ENCODE measurements around the gene SMCO4. TPM values are rescaled to one million over a fixed set of nuclear protein-coding genes. Genes with fewer than 3 reads are reported as not detected.
"Not testable (repeated sequence)": the region's sequence is repeated elsewhere in the genome, so short reads cannot be mapped to it uniquely, and the experiment has no call there.

The SMCO4 gene
- total RNA-seq, 2 experiments from 2014 or later = 37.5 to 62.6 TPM

DNA sequence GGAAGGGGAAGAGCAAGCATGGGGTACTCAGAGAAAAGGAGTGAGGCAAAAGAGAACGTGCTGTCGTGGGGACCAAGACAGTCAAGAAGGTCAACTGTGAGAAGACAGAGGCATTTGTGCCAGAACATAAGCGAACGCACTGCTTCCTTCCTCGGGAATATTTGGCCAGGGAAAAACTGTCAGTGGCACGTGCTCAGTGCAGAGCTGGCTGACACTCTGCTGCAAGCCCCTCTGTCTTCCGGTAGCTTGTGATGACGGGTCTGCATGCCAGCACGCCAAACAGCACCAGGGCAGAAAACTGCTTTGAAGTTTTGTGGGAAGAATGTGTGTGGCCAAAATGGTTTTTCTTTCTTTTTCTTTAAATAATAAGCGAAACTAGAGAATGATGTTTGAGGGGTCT lies 60.6 kb downstream of the SMCO4 start:
- DNase-seq (no peak), ATAC-seq (no peak)
- no peaks in the 10 kb centered on the region for H3K9me3 Mint-ChIP-seq (ENCODE audit: low read depth)
- CTCF ChIA-PET = no interaction called here
- peaks cover 1% of the 10 kb centered on the region for H3K36me3 Mint-ChIP-seq
- H3K27me3 Mint-ChIP-seq = no peaks in the 10 kb centered on the region
- no peak overlapping the region for H3K27ac Mint-ChIP-seq
- no peaks in the 10 kb centered on the region for H3K4me1 Mint-ChIP-seq
- no peak overlapping the region for H3K4me3 Mint-ChIP-seq

DNA sequence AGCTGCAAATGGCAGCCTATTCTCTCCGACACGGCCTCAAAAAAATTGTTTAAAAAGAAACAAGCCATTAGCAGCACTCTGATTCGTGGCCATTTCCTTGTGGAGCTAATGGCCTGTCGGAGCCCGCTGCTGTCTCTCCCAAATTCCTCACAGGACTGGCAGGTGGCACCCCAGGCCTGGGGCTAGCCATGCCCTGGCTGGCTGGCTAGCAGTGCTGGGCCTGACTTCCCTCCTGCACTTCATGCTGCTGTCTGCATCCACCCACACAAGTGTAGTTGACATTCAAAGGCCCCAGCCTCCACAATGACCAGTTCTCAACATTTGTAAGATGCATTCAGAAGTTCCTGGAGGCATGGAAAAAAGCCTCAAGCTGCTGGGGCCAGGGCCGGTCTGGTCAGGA lies 61.5 kb downstream of the SMCO4 start:
- Mint-ChIP-seq H3K27ac (no peak overlapping the region), H3K4me1 (no peaks in the 10 kb centered on the region), H3K4me3 (no peak overlapping the region), H3K9me3 (ENCODE audit: low read depth) (no peaks in the 10 kb centered on the region), H3K27me3 (no peaks in the 10 kb centered on the region), H3K36me3 (peaks cover 1% of the 10 kb centered on the region)
- DNase-seq (no peak), ATAC-seq (no peak)
- CTCF ChIA-PET = no interaction called here

DNA sequence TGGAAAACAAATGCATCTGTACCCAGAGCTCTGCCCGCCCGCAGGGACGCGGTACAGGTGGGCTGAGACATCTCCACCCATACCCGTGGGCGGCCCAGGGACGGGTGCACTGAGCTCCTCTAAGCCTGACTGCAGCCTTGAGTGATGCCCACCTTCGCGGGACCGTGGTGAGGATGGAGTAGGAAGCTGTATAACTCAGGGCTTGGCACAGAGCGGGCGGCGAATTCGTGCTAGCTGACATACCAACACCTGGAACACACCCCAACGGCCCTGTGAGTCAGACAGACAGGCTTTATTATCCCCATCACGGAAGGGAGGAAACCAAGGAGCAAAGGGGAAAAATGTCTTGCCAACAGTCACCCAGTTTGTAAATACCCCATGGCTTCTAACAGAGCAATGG lies 61.9 kb downstream of the SMCO4 start:
- Mint-ChIP-seq H3K9me3 (ENCODE audit: low read depth) (no peaks in the 10 kb centered on the region), H3K27me3 (no peaks in the 10 kb centered on the region)

DNA sequence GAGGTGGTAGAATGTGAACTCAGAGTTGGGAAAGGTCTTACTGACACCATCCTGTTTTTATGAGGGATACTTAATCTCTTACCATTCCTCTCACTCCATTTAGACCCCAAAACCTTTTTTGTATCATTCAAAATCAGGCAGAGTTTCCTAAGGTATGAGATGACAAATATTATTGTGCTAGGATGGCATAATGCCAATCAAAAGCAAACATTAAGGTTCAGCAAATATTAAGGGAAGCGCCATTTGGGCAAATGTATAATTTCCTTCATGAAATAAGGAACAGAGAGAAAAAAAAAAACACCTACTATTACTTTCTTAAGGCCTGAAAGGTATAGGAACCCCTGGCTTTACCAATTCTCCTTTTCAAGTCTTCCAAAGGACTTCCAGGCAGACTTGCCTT lies 62.4 kb downstream of the SMCO4 start:
- Mint-ChIP-seq H3K27ac (no peak overlapping the region), H3K27me3 (no peaks in the 10 kb centered on the region), H3K9me3 (ENCODE audit: low read depth) (no peaks in the 10 kb centered on the region), H3K36me3 (peaks cover 1% of the 10 kb centered on the region), H3K4me1 (no peaks in the 10 kb centered on the region), H3K4me3 (no peak overlapping the region)
- no peak for DNase-seq
- ATAC-seq = no peak
- CTCF ChIA-PET = no interaction called here

More for the DNA sequence above, 61.9 kb downstream of the SMCO4 start:
- Mint-ChIP-seq H3K27ac (no peak overlapping the region), H3K4me1 (no peaks in the 10 kb centered on the region), H3K4me3 (no peak overlapping the region), H3K36me3 (peaks cover 1% of the 10 kb centered on the region)
- no peak for DNase-seq
- no peak for ATAC-seq
- CTCF ChIA-PET = no interaction called here

DNA sequence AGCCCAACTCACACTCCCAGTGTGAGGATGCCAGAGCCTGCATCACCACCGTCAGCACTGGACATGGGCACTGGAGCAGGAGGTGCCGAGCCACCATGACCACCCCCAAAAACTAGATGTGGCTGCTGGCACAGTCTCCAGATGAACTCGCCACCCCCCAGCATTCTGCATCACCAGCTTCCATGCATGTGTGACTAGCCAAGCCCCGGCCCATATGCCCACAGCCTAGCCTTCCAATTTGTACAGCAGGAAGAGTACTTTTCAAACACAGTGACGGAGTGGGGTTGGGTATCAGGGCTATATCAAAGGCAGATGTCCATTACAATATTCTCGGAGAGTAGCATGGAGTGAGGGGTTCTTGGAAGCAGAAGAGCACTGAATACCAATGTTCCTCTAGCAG lies 62.9 kb downstream of the SMCO4 start:
- H3K27me3 Mint-ChIP-seq = no peaks in the 10 kb centered on the region
- ATAC-seq = no peak
- no peak overlapping the region for H3K27ac Mint-ChIP-seq
- H3K4me1 Mint-ChIP-seq = no peaks in the 10 kb centered on the region
- CTCF ChIA-PET = no interaction called here
- H3K4me3 Mint-ChIP-seq = no peak overlapping the region
- DNase-seq = no peak
- peaks cover 1% of the 10 kb centered on the region for H3K36me3 Mint-ChIP-seq
- no peaks in the 10 kb centered on the region for H3K9me3 Mint-ChIP-seq (ENCODE audit: low read depth)

DNA sequence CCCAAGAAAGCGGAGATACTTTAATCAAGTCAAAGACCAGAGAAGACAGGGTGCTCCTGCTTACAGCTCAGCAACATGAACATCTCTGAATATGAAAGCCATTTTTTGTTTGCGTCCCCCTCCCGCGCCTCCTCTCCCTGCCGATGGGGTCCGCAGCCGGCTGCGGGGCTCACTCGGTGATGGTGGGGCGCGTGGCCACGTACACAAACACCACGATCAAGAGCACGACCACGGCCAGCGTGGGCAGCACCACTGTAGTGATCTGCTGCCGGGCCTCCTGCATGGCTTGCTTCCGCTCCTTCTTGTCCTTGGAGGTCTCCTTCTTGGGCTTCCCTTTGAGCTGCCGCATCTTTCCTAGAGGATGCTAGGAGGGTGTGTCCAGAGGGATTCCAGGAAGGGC lies 64.3 kb downstream of the SMCO4 start:
- H3K27ac Mint-ChIP-seq = no peak overlapping the region
- H3K4me3 Mint-ChIP-seq = no peak overlapping the region
- DNase-seq (no peak), ATAC-seq (no peak)
- CTCF ChIA-PET = no interaction called here
- no peaks in the 10 kb centered on the region for H3K27me3 Mint-ChIP-seq
- H3K4me1 Mint-ChIP-seq = no peaks in the 10 kb centered on the region
- H3K36me3 Mint-ChIP-seq = peaks cover 1% of the 10 kb centered on the region
- H3K9me3 Mint-ChIP-seq (ENCODE audit: low read depth) = no peaks in the 10 kb centered on the region

DNA sequence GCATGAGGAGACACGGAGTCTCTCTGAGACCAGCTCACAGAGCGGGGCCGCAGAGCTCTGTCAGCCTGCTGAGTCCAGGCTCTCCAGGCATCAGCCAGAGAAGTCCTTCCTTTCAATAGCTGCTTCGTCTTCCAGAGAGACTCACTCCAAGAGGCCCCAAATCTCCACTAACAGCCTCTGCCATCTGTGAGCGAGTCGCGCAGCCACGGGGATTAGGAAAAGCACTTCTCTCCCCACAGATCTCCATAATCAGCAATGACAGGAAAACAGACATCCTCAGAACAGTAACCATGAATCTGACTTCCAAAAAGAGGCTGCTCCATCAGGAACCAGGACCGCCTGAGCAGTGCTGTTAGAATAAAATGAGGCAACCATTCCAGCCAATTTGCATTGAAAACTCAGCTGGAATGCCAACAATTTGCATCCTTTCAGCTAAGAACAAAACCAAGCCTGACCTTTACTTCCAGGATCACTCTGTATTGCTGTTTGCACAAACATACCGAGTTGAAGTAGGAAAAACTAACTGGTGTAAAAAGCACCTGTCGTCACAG lies 65.4 kb downstream of the SMCO4 start:
- ATAC-seq (no peak), DNase-seq (no peak)
- Mint-ChIP-seq H3K27me3 (no peaks in the 10 kb centered on the region), H3K4me3 (no peak overlapping the region), H3K9me3 (ENCODE audit: low read depth) (no peaks in the 10 kb centered on the region), H3K4me1 (no peaks in the 10 kb centered on the region), H3K36me3 (peaks cover 3% of the 10 kb centered on the region), H3K27ac (no peak overlapping the region)
- CTCF ChIA-PET = no interaction called here

DNA sequence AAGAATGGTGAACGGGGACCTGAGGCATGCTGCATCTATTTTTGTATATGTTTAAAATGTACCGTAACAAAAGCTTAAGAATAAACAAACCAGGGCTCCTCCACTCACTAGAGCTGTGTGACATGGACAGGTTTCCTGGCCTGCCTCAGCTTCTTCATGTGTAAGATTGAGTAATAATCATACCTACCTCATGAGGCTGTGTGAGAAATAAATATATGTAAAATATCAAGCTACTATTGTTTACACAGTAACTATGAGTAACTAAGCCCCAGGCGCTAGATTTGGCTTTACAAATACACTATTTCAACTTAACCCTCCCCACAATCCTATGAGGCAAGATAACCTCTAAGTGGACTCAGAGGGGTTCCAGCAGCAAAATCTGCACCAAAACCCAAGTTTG lies 66.4 kb downstream of the SMCO4 start:
- no peaks in the 10 kb centered on the region for H3K9me3 Mint-ChIP-seq (ENCODE audit: low read depth)
- CTCF ChIA-PET = no interaction called here
- ATAC-seq = no peak
- no peak overlapping the region for H3K4me3 Mint-ChIP-seq
- peaks cover 3% of the 10 kb centered on the region for H3K36me3 Mint-ChIP-seq
- H3K4me1 Mint-ChIP-seq = no peaks in the 10 kb centered on the region
- no peak for DNase-seq
- no peaks in the 10 kb centered on the region for H3K27me3 Mint-ChIP-seq
- no peak overlapping the region for H3K27ac Mint-ChIP-seq

DNA sequence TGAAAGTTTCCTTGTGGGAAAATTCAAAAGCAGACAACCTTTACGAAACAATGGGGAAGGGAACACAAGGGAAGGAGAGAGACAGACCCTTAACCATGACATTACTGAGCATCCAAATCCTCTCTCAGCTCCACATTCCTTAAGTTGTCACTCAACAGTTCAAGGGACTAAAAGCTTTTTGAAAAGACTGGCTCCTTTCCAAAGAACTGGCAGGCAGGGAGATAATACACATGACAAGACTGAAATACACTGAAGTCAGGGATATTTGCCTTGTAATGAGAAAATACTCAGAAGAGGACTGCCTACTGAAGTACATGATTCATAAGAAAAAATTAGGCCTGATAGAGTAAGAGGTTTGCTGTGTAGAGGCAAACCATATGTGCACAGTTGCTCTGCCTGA lies 69.1 kb downstream of the SMCO4 start:
- Mint-ChIP-seq H3K9me3 (ENCODE audit: low read depth) (no peaks in the 10 kb centered on the region), H3K4me1 (no peaks in the 10 kb centered on the region), H3K36me3 (peaks cover 3% of the 10 kb centered on the region), H3K27ac (no peak overlapping the region), H3K4me3 (no peak overlapping the region), H3K27me3 (no peaks in the 10 kb centered on the region)
- ATAC-seq (no peak), DNase-seq (no peak)
- CTCF ChIA-PET = no interaction called here

DNA sequence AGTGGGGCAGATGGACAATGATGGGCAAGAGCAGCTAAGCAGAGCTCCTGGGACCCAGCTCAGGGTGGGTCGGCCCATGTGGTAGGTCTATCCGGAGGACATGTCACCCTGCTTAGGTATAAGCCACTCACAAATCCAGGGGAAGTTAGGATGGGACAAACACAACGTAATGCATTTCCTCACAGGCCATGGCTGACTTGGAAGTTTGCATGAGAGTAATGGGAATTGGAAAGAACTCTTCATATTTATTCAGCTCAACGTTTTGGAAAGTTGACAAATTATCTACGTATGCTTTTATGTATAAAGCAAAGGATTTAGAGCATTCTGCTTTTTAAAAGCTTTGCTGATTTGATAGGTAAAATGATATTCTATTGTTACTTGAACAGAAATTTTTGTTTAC lies 74.9 kb downstream of the SMCO4 start:
- Mint-ChIP-seq H3K36me3 (no peaks in the 10 kb centered on the region), H3K27ac (no peak overlapping the region), H3K9me3 (ENCODE audit: low read depth) (no peaks in the 10 kb centered on the region), H3K27me3 (no peaks in the 10 kb centered on the region), H3K4me1 (no peaks in the 10 kb centered on the region), H3K4me3 (no peak overlapping the region)
- no peak for ATAC-seq
- DNase-seq = no peak
- CTCF ChIA-PET = interaction anchor here (0.7 kb wide), 1 partner anchor 20 kb away, joined by 3 read pairs; no protein-coding TSS in a partner anchor

DNA sequence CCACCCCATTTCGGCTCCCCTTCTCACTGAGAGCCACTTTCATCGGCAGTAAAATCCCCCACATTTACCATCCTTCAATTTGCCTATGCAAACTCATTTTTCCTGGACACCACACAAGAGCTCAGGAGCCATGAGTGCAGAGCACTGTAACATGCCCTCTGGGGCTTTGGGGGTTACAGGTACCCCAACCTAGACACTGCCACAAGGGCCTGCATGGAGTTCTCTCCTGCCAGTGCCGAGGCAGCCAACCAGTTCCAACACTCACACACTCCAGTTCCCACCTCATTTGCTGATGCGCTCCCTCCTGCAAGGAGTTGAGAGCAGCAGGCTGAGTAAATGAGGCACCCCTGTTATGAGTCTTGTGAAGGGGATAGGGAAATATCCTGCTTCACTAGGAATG lies 76.1 kb downstream of the SMCO4 start:
- no peaks in the 10 kb centered on the region for H3K9me3 Mint-ChIP-seq (ENCODE audit: low read depth)
- CTCF ChIA-PET = no interaction called here
- no peak overlapping the region for H3K27ac Mint-ChIP-seq
- no peaks in the 10 kb centered on the region for H3K36me3 Mint-ChIP-seq
- H3K27me3 Mint-ChIP-seq = peaks cover 3% of the 10 kb centered on the region
- no peaks in the 10 kb centered on the region for H3K4me1 Mint-ChIP-seq
- ATAC-seq (no peak), DNase-seq (no peak)
- H3K4me3 Mint-ChIP-seq = no peak overlapping the region

DNA sequence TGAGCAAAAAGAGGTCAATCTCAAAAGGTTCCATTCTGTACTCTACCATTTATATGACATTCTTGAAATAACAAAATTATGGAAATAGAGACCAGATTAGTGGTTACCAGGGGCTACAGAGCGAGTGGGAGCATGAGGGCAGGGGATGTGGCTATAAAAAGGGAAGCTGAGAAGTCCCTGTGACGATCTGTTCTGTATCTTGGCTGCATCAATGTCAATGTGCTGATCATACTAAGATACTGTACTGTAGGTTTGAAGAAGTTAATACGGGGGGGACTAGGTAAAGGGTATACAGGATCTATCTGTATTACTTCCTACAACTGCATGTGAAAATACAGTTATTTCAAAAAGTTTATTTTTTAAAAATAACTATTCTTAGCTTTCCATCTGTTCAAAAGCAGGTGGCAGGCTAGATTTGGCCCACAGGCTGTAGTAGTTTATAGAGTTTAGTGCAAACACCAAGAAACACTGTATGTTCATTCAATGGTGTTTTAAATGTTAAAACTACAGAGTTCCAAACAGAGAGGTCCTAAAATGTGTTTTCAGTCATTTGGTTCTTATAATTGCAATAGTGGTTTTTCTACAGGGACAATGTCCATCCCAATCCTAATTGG lies 78.2 kb downstream of the SMCO4 start:
- ATAC-seq (no peak), DNase-seq (no peak)
- Mint-ChIP-seq H3K4me3 (no peak overlapping the region), H3K4me1 (no peaks in the 10 kb centered on the region), H3K36me3 (no peaks in the 10 kb centered on the region), H3K9me3 (ENCODE audit: low read depth) (no peaks in the 10 kb centered on the region), H3K27me3 (peaks cover 7% of the 10 kb centered on the region), H3K27ac (no peak overlapping the region)
- CTCF ChIA-PET = no interaction called here

DNA sequence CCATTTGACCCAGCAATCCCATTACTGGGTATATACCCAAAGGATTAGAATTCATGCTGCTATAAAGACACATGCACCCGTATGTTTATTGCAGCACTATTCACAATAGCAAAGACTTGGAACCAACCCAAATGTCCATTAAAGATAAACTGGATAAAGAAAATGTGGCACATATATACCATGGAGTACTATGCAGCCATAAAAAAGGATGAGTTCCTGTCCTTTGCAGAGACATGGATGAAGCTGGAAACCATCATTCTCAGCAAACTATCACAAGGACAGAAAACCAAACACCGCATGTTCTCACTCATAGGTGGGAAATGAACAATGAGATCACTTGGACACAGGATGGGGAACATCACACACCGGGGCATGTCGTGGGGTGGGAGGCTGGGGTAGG lies 79.5 kb downstream of the SMCO4 start:
- CTCF ChIA-PET; H3K36me3 Mint-ChIP-seq; DNase-seq; ATAC-seq; H3K4me3 Mint-ChIP-seq; H3K9me3 Mint-ChIP-seq (ENCODE audit: low read depth); H3K27ac Mint-ChIP-seq; H3K27me3 Mint-ChIP-seq; H3K4me1 Mint-ChIP-seq: not testable (repeated sequence)

DNA sequence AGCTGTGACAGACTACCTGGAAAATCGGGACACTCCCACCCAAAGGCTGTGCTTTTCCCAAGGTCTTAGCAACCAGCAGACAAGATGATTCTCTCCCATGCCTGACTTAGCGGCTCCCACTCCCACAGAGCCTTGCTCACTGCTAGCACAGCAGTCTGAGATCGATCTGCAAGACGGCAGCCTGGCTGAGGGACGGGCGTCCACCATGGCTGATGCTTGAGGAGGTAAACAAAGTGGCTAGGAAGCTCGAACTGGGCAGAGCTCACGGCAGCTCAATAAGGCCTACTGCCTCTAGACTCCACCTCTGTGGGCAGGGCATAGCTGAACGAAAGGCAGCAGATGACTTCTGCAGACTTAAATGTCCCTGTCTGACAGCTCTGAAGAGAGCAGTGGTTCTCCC lies 84.9 kb downstream of the SMCO4 start:
- DNase-seq (no peak), ATAC-seq (no peak)
- Mint-ChIP-seq H3K9me3 (ENCODE audit: low read depth) (no peaks in the 10 kb centered on the region), H3K4me3 (no peak overlapping the region), H3K27me3 (peaks cover 18% of the 10 kb centered on the region), H3K4me1 (no peaks in the 10 kb centered on the region), H3K36me3 (no peaks in the 10 kb centered on the region), H3K27ac (no peak overlapping the region)
- CTCF ChIA-PET = no interaction called here

DNA sequence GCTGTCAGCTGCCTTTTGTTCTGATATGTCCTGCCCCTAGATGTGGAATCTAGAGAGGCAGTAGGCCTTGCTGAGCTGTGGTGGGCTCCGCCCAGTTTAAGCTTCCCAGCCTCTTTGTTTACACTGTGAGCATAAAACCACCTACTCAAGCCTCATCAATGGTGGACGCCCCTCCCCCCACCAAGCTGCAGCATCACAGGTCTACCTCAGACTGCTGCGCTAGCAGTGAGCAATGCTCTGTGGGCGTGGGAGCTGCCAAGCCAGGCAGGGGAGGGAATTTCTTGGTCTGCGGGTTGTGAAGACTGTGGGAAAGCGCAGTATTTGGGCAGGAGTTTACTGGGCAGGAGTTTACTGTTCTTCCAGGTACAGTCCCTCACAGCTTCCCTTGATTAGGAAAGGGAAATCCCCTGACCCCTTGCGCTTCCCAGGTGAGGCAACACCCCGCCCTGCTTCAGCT lies 98.5 kb downstream of the SMCO4 start:
- H3K36me3 Mint-ChIP-seq = no peaks in the 10 kb centered on the region
- no peak for ATAC-seq

More for the DNA sequence above, 98.5 kb downstream of the SMCO4 start:
- no peak for DNase-seq
- H3K4me1 Mint-ChIP-seq = no peaks in the 10 kb centered on the region
- H3K27ac Mint-ChIP-seq = no peak overlapping the region
- H3K4me3 Mint-ChIP-seq = no peak overlapping the region
- H3K27me3 Mint-ChIP-seq = peaks cover 6% of the 10 kb centered on the region
- no peaks in the 10 kb centered on the region for H3K9me3 Mint-ChIP-seq (ENCODE audit: low read depth)
- CTCF ChIA-PET = no interaction called here

Measured in activated CD8-positive, alpha-beta memory T cell treated with anti-CD3 and anti-CD28 coated beads, Interleukin-2, amount 10 ng/mL, durations not matched to agents 7 days and 5 days (primary cell).